ENCODE results near the gene PFKM.
"Not testable (repeated sequence)": the region's sequence is repeated elsewhere in the genome, so short reads cannot be mapped to it uniquely, and the experiment has no call there.

PFKM gene

GRCh38 chr12:48151103-48151771 is 32.1 kb downstream of the PFKM start:
- no peak for DNase-seq
- intact Hi-C loops (cut with DNase I), result no loop called here

DNA sequence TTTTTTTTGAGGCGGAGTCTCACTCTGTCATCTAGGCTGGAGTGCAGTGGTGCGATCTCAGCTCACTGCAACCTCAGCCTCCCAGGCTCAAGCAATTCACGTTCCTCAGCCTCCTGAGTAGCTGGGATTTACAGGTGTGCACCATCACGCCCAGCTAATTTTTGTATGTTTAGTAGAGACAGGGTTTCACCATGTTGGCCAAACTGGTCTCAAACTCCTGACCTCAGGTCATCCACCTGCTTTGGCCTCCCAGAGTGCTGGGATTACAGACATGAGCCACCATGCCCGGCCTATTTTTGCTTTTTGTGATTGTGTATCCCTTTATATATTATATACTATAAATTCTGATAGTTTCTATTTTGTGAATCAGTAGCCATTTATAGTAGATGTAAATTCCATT is 36.6 kb downstream of the PFKM start:
- not testable (repeated sequence) for DNase-seq
- intact Hi-C loops (cut with DNase I), result loop anchor here (2.0 kb wide), 1 partner anchor 51 kb away; no protein-coding TSS in a partner anchor

GRCh38 chr12:48156652-48157017 is 37.5 kb downstream of the PFKM start:
- no peak for DNase-seq
- intact Hi-C loops (cut with DNase I), result loop anchor here (2.0 kb wide), 1 partner anchor 52 kb away; no protein-coding TSS in a partner anchor

DNA sequence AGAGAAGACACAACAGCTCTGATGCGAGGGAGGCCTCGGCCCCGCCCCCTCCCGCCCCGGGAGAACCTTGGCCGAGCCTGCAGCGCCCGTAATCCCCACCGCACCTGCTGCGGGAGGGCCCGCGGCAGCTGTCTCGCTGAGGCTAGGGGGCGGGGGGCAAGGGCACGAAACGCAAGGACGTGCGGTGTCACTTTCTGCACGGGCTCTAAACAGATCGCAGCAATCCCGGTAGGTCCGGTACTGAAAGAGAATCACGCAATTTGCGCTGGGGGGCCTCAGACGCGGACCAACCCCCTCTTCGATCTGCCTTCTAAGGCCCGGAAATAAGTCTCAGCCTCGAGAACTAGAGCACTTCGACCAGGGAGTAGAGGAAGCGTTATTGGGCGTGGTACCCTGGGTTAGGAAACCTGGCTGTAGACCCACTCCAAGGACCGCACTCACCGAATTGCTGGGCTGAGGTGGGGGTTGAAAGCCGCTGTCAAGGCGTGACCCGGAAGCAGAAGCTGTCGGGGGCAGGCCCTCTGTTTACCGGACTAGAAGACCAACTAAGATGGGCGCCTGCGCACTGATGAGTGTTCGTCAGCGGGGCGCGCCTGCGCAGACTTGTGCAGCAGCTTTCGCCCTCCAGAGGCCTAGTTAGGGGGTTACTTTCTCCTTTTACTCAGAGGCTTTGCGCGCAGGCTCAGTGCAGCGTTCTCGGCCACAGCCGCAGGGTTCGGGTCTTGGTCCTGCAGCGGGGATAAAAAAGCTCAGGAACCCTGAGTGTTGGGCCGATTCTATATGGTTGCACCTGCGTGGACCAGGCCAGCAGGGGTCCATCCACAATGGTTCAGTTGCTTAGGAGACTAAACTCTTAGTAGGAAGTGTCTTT is 38.1 kb downstream of the PFKM start, which contains the start of gene ASB8:
Gene ASB8 (minus strand): TSS at position 498 of the 871 bp plus-strand sequence. CDS start 4,019 bp downstream, outside the sequence.
- intact Hi-C loops (cut with DNase I), result loop anchor here (2.0 kb wide), 1 partner anchor 52 kb away; no protein-coding TSS in a partner anchor
- peak; percentile 98 to 100 (median 99) for DNase-seq

DNA sequence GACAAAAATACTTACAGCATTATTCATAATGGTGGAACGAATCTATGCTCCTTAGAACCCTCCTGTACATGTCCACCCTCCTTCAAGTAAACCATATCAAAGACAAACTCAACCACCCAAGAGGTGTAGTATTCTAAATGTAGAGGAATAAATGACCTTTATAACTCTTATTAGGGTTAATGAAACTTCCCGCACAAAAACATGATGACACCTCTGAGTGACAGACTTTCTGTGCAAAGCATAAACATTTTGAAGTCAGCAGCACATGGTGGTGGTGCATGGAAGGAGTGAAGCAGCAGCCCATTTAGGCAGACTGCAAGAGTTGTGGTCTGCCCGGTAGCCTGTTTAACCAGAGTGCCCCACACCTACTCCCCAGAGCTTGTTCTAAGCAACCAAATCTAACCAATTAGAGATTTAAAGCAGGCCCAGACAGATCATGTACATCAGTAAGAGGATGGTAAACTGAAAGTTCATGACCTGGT is 38.8 kb downstream of the PFKM start:
- intact Hi-C loops (cut with DNase I), result loop anchor here (2.0 kb wide), 1 partner anchor 53 kb away; no protein-coding TSS in a partner anchor
- no peak for DNase-seq

GRCh38 chr12:48160046-48160445 is 40.9 kb downstream of the PFKM start:
- intact Hi-C loops (cut with DNase I), result no loop called here

GRCh38 chr12:48160807-48161206 is 41.6 kb downstream of the PFKM start:
- intact Hi-C loops (cut with DNase I), result no loop called here
- peak in 2 of 10 donors; percentile 25 to 83 for DNase-seq

More at GRCh38 chr12:48160046-48160445, 40.9 kb downstream of the PFKM start:
- DNase-seq, result peak in 1 of 10 donors; percentile 56

GRCh38 chr12:48163150-48163747 is 44.1 kb downstream of the PFKM start:
- no peak for DNase-seq
- intact Hi-C loops (cut with DNase I), result no loop called here

- intact Hi-C loops (cut with DNase I), result no loop called here
- DNase-seq, result no peak
Measured at GRCh38 chr12:48164451-48164850, 45.3 kb downstream of the PFKM start.

DNA sequence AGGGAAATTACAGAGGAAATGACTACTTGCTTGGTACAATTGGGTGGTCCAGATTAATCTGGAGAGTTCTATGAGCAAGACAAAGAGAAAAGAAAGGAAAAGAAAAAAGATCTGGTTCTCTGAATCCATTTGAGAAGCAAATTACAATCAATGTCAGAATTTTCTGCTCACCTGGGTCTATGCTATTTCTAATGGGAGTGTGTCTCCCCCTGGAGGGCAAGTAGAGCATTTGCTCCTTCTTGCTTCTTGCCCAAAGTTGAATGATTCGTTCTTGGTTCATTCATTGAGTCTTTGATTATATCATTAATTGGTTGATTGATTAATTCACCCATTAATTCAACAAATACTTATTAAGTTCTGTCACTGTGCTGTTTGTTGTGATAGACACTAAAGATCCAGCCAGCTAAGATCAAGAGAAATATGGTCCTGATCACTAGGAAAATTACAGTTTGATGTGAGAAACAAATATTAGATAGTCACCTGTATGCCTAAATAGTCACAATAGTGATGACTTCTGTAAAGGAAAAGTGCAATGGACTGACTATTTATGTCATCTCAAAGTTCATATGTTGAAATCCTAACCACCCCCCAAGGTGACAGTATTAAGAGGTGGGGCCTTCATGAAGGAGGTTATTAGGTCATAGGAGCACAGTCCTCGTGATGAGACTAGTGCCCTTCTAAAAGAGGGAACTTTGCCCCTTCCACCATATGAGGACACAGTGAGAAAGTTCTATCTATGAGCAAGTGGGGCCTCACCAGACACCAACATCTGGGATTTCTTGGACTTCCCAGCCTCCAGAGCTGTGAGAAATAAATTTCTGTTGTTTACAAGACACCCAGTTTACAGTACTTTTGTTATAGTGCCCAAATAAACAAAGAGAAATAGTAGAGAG is 46.2 kb downstream of the PFKM start:
- no peak for DNase-seq
- intact Hi-C loops (cut with DNase I), result no loop called here

DNA sequence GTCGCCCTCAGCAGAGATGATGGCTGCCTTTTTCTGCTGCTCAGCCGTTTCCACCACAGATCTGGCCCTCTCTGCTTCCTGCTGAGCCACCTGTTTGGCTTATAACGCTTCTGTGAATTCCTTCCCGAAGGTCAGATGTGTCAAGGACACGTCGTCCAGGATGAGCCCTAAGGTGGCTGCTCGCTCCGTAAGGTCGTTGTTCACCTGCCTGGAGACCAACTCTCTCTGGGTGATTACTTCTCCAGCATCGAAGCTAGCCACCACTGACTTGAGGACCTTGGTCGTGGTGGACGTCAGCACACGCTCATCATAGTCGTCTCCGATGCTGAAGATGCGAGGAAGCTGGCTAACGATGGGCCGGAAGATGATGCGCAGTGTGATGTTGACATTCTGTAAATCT is 49.8 kb downstream of the PFKM start:
- intact Hi-C loops (cut with DNase I), result no loop called here

GRCh38 chr12:48175613-48176416 is 56.7 kb downstream of the PFKM start:
- intact Hi-C loops (cut with DNase I), result no loop called here

More for the DNA sequence above, 49.8 kb downstream of the PFKM start:
- DNase-seq, result no peak

GRCh38 chr12:48176417-48176751 is 57.2 kb downstream of the PFKM start:
- no peak for DNase-seq
- intact Hi-C loops (cut with DNase I), result no loop called here

More at GRCh38 chr12:48175613-48176416, 56.7 kb downstream of the PFKM start:
- DNase-seq, result no peak

- intact Hi-C loops (cut with DNase I), result no loop called here
- no peak for DNase-seq
Measured at GRCh38 chr12:48177982-48178381, 58.8 kb downstream of the PFKM start.

DNA sequence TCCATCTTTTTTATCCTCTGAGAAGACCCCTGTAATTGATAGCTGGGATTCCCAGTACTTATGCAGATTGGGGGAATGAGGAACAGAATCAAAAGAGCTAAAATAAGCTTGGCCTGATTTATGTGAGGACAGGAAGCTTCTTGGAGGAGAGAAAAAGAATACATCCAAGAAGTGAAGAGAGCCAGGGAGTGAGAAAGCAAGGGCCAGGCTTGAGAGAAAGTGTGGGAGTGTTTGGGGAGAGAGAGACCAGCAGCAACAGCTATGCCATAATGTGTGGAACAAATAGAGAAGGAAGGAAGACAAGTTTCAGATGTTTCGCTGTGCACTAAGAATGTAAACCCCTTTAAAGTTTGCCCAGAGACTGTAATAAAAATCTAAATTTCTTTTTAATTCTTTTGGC is 60.3 kb downstream of the PFKM start:
- intact Hi-C loops (cut with DNase I), result no loop called here
- DNase-seq, result no peak

GRCh38 chr12:48180424-48180823 is 61.3 kb downstream of the PFKM start:
- intact Hi-C loops (cut with DNase I), result loop anchor here (10.0 kb wide), 1 partner anchor 216 kb away; the partner anchor contains the start of gene TMEM106C
- DNase-seq, result no peak

GRCh38 chr12:48180857-48181495 is 61.8 kb downstream of the PFKM start:
- intact Hi-C loops (cut with DNase I), result loop anchor here (10.0 kb wide), 1 partner anchor 216 kb away; the partner anchor contains the start of gene TMEM106C
- no peak for DNase-seq

DNA sequence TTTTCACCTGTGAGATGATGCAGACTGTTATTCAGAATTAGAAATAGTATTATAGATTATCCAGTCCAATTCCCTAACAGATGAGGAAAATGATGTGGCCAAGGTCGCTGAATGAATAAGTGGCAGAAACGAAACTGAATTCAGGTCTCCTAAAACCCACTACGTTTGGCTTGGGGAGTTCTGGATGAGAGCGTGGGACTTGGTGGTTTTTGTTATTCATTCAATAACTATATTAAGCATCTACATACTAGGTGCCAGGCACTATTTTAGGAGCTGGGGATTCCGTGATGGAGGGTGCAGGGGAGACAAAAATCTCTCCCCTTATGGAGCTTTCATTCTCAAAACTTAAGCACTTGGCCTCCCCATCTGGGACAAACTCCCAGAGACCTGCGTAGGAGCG is 63.5 kb downstream of the PFKM start:
- intact Hi-C loops (cut with DNase I), result loop anchor here (10.0 kb wide), 1 partner anchor 218 kb away; the partner anchor contains the start of gene TMEM106C
- DNase-seq, result no peak

Measured in posterior cingulate gyrus (tissue), 11 donors.